ENCODE measurements around the gene NXPE2. TPM values are rescaled to one million over a fixed set of nuclear protein-coding genes. Genes with fewer than 3 reads are reported as not detected.

Gene NXPE2
- total and polyA plus RNA-seq, 9 donors: 0.10 to 1.5 (median 0.52) TPM

DNA sequence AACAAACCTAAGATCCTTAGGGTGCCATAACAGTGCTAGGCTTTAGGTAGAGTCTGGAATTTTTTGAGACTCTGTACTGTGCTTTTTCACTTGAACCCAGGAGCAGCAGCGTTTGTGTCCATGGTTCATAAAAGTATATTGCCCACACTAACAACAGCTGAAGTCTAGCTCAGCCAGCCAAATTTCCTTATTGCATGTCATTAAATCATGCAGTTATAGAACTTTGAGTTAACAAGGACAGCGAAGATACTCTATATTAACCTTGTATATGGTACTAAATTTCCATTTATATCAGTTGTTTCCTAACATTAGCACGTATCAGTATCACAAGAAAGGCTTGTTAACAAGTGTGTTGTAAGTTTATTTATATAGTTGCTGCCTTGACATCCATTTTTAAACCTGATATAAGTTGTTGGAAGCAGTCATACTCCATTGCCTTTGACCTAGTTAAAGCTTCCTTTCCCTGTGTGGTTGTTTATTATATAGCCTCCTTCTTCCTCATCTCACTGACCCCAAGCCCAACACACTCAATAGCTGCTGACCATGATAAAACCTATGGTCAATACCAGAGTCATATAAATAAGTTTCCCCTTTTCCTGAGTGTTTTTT is 46.7 kb downstream of the NXPE2 start:
- Histone ChIP-seq H3K27ac (no peak overlapping the region), H3K4me3 (no peak overlapping the region), H3K4me1 (ENCODE audit: insufficient read depth) (no peaks in the 10 kb centered on the region), H3K27me3 (no peaks in the 10 kb centered on the region), H3K9me3 (no peaks in the 10 kb centered on the region), H3K36me3 (no peaks in the 10 kb centered on the region)
- TF ChIP-seq POLR2A (IDR thresholded peaks at IDR 0.05): no peak
- no peak for TF ChIP-seq EP300 (IDR thresholded peaks at IDR 0.05)
- TF ChIP-seq, protein P1, sequence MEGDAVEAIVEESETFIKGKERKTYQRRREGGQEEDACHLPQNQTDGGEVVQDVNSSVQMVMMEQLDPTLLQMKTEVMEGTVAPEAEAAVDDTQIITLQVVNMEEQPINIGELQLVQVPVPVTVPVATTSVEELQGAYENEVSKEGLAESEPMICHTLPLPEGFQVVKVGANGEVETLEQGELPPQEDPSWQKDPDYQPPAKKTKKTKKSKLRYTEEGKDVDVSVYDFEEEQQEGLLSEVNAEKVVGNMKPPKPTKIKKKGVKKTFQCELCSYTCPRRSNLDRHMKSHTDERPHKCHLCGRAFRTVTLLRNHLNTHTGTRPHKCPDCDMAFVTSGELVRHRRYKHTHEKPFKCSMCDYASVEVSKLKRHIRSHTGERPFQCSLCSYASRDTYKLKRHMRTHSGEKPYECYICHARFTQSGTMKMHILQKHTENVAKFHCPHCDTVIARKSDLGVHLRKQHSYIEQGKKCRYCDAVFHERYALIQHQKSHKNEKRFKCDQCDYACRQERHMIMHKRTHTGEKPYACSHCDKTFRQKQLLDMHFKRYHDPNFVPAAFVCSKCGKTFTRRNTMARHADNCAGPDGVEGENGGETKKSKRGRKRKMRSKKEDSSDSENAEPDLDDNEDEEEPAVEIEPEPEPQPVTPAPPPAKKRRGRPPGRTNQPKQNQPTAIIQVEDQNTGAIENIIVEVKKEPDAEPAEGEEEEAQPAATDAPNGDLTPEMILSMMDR (IDR thresholded peaks at IDR 0.05): no peak
- intact Hi-C loops (cut with DNase I): no loop called here
- no peak for DNase-seq
- 72 to 90% (median 79%) methylated on average over 3 of the region's 3 CpGs for WGBS, 3 donors

DNA sequence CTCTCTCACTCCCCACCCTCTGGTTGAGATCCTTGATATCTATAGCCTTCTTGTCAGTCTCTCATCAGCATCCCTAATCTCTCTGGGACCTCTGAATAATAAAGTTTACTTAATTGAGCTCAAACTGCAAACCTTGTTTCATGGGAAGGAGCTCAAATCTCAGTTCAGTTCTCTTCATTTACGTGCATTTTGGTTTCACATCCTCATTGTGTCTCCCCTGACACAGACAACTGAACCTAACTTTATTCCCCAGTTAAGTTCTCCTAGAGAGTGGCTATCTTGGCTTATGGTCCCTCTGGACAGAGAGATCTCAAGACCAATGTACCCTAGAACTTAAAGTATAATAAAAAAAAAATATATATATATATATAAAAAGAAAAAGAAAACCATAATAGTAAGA is 47.3 kb downstream of the NXPE2 start:
- 71 to 84% (median 81%) methylated on average over 1 of the region's 1 CpG for WGBS, 3 donors
- no peaks in the 10 kb centered on the region for H3K27me3 ChIP-seq
- no peaks in the 10 kb centered on the region for H3K36me3 ChIP-seq
- no peak overlapping the region for H3K27ac ChIP-seq
- intact Hi-C loops (cut with DNase I): no loop called here
- DNase-seq: no peak
- no peaks in the 10 kb centered on the region for H3K4me1 ChIP-seq (ENCODE audit: insufficient read depth)
- TF ChIP-seq EP300 (IDR thresholded peaks at IDR 0.05) (no peak), POLR2A (IDR thresholded peaks at IDR 0.05) (no peak)
- TF ChIP-seq, protein P1 (IDR thresholded peaks at IDR 0.05): no peak
- no peaks in the 10 kb centered on the region for H3K9me3 ChIP-seq
- no peak overlapping the region for H3K4me3 ChIP-seq

DNA sequence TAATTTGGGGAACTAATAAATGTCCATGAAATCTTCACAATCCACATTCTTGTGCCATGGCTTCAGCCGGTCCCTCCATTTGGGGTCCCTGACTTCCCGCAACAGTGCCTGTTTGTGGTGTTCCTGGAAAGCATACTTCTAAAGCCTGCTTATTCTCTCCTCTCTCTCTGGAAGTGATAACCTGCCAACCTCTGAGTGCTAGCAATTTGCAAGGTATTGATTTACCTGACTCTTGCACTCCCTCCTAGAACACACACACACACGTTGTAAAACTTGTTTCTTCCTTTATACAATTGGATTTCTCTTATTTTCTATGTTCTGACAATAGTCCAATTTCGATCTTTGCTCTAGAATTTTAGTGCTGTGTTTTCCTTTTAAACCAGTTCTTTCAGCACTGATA is 58.5 kb downstream of the NXPE2 start:
- Histone ChIP-seq H3K4me3 (no peak overlapping the region), H3K9me3 (no peaks in the 10 kb centered on the region), H3K27me3 (no peaks in the 10 kb centered on the region), H3K27ac (no peak overlapping the region), H3K4me1 (ENCODE audit: insufficient read depth) (no peaks in the 10 kb centered on the region), H3K36me3 (no peaks in the 10 kb centered on the region)
- DNase-seq: no peak
- intact Hi-C loops (cut with DNase I): no loop called here
- TF ChIP-seq EP300 (IDR thresholded peaks at IDR 0.05) (no peak), POLR2A (IDR thresholded peaks at IDR 0.05) (no peak)
- TF ChIP-seq, protein P1 (IDR thresholded peaks at IDR 0.05): no peak
- 76 to 77% (median 76%) methylated on average over 4 of the region's 4 CpGs for WGBS, 3 donors

DNA sequence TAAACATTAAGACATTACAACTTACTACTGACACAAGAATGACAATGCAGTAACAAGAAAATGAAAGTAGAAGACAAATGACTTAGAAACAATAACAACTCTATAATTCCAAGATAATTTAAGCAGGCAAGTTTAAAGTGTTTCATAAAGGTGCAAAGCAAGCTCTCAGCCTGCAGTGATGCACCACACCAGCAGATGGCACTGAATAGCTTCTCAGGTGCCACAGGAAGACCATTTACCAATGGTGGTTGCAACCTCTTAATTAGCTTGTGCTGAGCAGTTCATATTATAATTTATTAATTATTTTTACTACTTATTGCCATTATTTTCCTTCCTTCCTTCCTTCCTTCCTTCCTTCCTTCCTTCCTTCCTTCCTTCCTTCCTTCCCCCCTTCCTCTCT is 60.6 kb downstream of the NXPE2 start:
- no peaks in the 10 kb centered on the region for H3K27me3 ChIP-seq
- no peak for TF ChIP-seq POLR2A (IDR thresholded peaks at IDR 0.05)
- no peak for TF ChIP-seq EP300 (IDR thresholded peaks at IDR 0.05)
- TF ChIP-seq, protein P1 (IDR thresholded peaks at IDR 0.05): no peak
- no peak overlapping the region for H3K4me3 ChIP-seq
- intact Hi-C loops (cut with DNase I): no loop called here
- H3K4me1 ChIP-seq (ENCODE audit: insufficient read depth): no peaks in the 10 kb centered on the region
- no peak overlapping the region for H3K27ac ChIP-seq
- no peaks in the 10 kb centered on the region for H3K9me3 ChIP-seq
- no peak for DNase-seq
- H3K36me3 ChIP-seq: no peaks in the 10 kb centered on the region

Data from ovary (tissue), 9 donors.